HG03432 (cell line): ENCODE results near the gene SEC22C.

Experiments
- ATAC-seq: cut with Tn5 transposase; IDR thresholded peaks from one replicate; pipeline ENCODE4 v1.9.1; 2021; ENCODE audit warnings: mild to moderate bottlenecking, moderate library complexity; ENCODE audit not compliant: unreplicated experiment

The SEC22C gene

GRCh38 chr3:42539871-42540714 is 41.7 kb downstream of the SEC22C start:
- peak; percentile 67 for ATAC-seq

- ATAC-seq, result no peak
These were observed 44.4 kb downstream of the SEC22C start for GRCh38 chr3:42537350-42537749.

- ATAC-seq, result no peak
These were observed 45.6 kb downstream of the SEC22C start for GRCh38 chr3:42535981-42536784.

DNA sequence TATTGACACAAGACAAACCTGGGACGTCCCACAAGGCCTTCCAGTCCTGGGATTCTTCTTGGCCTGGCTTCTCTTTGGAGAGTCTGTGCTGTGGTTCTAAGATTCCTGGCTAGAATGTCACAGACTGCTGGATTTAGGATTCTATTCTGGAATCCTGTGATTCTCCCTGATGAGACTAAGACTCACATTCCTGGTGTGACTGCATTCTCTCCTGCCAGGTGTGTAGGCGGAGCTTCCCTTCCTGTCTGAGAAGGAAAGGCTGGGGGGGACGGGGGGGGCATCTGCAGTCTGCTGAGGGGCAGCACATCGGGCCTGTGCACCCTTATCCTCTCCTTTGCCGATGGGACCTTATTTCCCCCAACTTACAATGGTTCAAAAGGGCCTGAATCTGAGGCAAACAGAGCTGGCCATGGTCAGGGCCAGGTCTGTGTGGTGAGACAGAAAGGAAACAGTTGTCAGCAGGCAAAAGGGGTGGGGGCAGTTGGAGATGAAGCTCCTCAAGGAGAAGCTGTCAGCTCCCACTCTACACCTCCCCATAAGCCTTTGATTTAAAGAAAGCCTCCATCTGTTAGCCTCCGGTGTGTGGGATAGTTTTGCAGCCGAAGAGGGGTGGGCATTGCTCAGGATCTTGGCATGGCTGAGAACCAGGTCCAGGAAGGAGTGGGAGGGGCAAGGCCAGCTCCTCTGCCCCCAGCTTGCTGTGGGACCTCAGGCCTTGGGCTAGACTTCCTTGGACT is 48.4 kb downstream of the SEC22C start:
- ATAC-seq, result no peak

DNA sequence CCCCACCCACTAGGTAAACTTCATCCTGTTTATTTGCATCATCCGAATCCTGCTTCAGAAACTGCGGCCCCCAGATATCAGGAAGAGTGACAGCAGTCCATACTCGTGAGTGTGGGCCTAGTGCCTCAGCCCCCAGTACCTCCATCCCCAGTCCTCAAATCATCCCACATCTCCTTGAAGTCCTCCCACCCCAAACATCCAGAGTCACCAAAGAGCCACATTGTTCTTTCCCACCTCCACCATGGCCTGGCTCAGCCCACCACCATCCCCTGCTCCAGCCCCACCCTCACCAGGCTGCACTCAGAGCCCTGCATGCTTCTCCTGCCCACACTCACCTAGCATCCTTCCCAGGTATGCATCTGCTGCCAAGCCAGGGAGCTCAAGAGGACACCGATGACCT is 49.5 kb downstream of the SEC22C start:
- ATAC-seq, result no peak

- no peak for ATAC-seq
These were observed 50.3 kb downstream of the SEC22C start for GRCh38 chr3:42531470-42531869.

DNA sequence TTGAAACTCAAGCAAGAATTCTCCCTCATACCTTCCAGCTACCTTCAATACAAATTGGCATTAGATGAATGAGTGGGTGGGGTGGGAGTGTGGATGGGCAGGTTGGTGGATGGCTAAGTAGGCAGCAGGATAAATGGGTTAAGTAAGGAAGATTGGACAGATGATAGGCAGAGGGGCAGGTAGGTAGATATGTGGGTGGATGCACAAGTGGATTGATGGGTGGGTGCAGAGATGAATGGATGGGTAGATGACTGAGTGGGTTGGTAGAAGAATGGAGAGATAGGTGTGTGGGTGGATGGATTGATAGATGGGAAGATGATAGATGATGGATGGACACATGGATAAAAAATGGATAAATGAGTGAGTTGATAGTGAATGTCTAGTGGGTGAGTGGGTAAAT is 51.7 kb downstream of the SEC22C start:
- ATAC-seq, result no peak

DNA sequence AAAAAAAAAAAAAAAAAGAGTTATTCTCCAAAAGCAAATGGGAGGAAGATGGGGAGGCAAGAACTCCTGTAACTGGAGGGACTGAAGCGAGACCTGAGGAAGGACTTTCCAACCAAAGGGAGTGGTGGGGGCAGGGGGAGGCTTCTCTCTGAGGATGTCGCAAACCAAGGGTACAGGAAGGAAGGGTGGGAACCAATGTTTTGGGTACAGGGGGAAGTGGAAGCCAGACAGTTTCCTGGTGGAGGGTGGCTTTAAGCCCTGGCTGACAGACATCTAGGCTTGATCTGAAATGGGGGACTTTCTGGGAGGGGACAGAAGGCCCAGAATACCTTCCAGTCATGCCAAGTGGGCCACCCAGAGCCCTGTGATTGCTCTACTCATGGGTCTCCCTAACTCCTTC is 52.3 kb downstream of the SEC22C start:
- ATAC-seq, result no peak

GRCh38 chr3:42527368-42527917 is 54.3 kb downstream of the SEC22C start:
- ATAC-seq, result no peak

- peak; percentile 57 for ATAC-seq
These were observed 55.0 kb downstream of the SEC22C start for GRCh38 chr3:42526616-42527367.

DNA sequence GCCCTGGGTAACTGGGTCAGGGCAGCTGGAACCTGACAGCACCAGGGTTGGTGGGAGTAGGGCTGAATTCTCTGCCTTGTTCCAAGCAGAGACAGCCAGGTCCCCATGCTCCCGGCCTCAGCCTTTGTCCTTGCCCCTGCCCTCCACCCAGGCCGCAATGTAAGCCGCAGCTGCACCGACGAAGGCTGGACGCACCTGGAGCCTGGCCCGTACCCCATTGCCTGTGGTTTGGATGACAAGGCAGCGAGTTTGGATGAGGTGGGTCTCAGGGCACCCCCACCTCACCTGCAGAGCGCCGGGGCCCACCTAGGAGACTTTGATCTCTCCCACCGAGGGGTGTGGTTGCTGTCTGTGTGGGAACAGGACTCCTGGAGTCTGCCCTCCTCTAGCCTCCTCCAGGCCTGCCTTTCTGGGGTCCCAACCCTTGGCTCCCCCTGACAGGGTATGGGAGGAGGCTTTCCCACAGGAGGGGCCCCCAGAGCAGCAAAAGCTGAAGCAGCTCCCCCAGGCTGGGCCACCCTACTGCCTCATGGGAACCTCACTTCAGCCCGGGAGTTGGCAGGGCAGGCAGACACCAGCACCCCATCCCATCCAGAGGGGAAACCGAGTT is 55.9 kb downstream of the SEC22C start:
- no peak for ATAC-seq

DNA sequence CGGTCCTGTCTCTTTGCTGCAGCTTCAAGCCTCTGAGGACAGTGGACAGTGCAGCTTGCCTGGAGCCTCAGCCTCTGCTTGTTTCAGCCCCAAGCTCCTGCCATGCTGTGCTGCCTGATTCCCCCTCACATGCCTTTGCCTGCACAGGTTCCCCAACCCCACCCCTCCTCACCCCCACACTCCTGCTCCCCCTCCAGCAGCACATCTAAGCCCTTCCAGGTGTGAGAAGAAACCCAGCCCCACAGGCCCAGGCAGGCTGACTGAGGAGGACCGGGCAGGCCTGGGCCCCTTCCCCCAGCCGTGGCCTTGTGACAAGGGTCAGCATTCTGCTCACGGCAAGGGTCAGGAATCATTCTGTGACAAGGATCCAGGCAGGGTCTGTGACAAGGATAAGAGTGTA is 56.6 kb downstream of the SEC22C start:
- no peak for ATAC-seq

DNA sequence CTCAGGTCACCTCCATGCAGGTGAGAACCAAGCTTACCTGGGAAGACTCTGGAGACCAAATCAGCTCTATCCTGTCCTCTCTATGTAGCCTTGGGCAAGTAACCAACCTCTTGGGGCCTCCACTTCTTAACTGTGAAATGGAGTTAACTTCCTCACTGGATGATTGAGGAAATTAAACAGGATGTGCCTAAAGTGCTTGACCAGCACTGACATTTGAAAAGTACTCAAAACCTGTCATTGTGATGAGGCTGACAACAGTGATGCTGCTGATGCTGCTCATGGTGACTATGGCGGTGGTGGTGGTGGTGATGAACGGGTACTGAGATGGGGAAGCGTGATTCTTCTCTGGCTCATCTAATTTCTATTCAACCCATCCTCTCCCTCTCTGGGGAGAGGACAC is 57.0 kb downstream of the SEC22C start:
- ATAC-seq, result no peak

- no peak for ATAC-seq
These were observed 60.9 kb downstream of the SEC22C start for GRCh38 chr3:42520906-42521305.

DNA sequence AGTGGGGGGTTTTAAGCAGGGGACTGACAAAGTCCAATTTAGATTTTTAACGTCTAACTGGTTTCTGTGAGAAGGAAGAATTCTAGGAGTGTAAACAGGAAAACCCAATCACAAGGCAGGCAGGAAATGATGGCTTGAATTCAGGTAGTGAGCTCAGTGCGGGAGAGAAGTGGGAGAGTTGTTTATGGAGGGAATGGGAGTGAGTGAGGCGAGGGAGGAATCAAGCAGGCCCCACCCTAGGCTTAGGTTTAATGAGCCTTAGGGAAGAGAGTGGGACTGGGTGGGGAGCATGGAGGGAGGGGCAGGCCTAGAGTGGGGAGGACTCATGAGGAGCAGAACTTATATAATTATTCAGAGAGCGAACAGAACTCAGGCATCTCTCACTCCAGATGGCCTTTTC is 61.4 kb downstream of the SEC22C start:
- ATAC-seq, result no peak

DNA sequence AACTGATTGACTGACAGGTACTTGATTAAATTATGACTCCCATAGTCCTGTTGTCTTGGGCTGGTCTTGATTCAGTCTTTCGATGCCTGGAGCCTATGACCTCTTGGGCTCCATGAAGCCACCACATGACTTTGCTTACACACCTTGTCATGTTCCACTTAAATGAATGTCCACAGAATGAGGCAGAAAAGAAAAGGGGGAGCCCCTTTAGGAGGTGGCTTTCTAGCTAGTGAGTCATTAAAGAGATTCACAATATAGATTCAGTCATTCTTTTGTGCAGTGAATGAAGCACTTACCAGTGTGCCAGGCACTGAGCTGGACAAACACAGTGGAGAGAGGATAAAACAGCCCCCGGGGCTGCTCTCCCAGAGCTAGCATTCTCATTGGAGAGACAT is 62.2 kb downstream of the SEC22C start:
- no peak for ATAC-seq

DNA sequence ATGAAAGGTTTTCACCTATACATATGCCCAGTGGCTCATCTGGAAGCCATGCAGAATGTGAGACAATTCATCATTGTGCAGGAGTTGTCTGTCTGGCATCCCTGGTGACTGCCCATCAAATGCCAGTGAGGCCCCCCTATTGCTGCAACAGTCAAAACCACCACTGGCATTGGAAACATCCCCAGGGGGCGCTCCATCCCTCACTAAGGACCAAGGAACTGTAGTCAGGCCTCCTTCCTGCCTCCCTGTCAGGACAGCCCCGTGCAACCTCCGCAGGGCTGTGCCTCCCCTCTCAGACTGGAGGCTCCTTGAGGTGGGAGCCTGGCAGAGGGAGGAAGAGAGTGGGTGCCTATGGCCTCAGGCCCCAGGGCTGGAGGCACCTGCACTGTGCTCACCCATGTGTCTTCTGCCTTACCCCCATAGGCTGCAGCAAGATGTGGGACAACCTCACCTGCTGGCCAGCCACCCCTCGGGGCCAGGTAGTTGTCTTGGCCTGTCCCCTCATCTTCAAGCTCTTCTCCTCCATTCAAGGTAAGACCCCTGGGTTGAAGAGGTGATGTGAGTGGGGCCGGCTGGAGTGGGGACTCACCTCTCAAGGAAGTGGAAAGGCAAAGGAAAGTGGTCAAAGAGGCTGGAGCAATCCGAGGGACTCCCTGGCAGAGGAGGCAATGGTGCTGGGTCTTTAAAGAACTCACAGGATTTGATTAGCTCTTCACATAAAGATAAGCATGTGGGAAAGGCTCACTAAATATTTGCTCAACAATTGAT is 62.8 kb downstream of the SEC22C start:
- no peak for ATAC-seq

GRCh38 chr3:42517117-42517516 is 64.7 kb downstream of the SEC22C start:
- no peak for ATAC-seq

- no peak for ATAC-seq
These were observed 65.3 kb downstream of the SEC22C start for GRCh38 chr3:42516443-42516842.
